PFSK-1 (cell line): ENCODE results near the gene LHX2.

ENCODE experiments used
- FOXP2 ChIP-seq: optimal IDR thresholded peaks from 2 replicates; pipeline ENCODE3; 2011; ENCODE audit warnings: borderline replicate concordance, control low read depth, inconsistent platforms; ENCODE audit not compliant: insufficient read depth; ENCODE audit errors: extremely low read length, extremely low read depth
- POLR2AphosphoS5 ChIP-seq: IDR thresholded peaks from 2 replicates; pipeline ENCODE4 v1.6.1; 2012; ENCODE audit warnings: low read depth, mild to moderate bottlenecking, control low read depth, low read length, moderate library complexity
- REST ChIP-seq, 2 experiments: IDR thresholded peaks; 2 replicates each; pipeline versions ENCODE4 v1.6.1 to v1.8.0; 2011 to 2012; ENCODE audit warnings: low read depth in 2 of 2, low read length in 2 of 2, control low read depth in 1 of 2, inconsistent platforms in 1 of 2, mild to moderate bottlenecking in 1 of 2, moderate library complexity in 1 of 2; ENCODE audit not compliant: insufficient read depth in 1 of 2
- SIN3A ChIP-seq: IDR thresholded peaks from 2 replicates; pipeline ENCODE4 v1.6.1; 2012; ENCODE audit warnings: mild to moderate bottlenecking, low read length, moderate library complexity, borderline replicate concordance; ENCODE audit not compliant: insufficient read depth
- TAF1 ChIP-seq: IDR thresholded peaks from 2 replicates; pipeline ENCODE4 v1.6.1; 2012; ENCODE audit warnings: low read length, control low read depth, borderline replicate concordance; ENCODE audit not compliant: insufficient read depth

GRCh38 chr9:124036578-124036977 is 25.0 kb downstream of the LHX2 start:
- TF ChIP-seq POLR2AphosphoS5: no peak
- TF ChIP-seq REST (IDR thresholded peaks at IDR 0.05; ENCODE audit: insufficient read depth in 1 of 2, low read depth in 2 of 2, low read length in 2 of 2): no peak
- TF ChIP-seq SIN3A: no peak
- TF ChIP-seq TAF1: no peak
- no peak for TF ChIP-seq FOXP2
